Measurements from ENCODE around the gene RSPRY1.
A peak's percentile ranks its signal among the peaks of the same experiment; 100 is the strongest.
"Not testable (repeated sequence)": the region's sequence is repeated elsewhere in the genome, so short reads cannot be mapped to it uniquely, and the experiment has no call there.

RSPRY1 gene

GRCh38 chr16:57273826-57274225 lies 87.7 kb downstream of the RSPRY1 start:
- no peak for DNase-seq

GRCh38 chr16:57275946-57276345 lies 89.8 kb downstream of the RSPRY1 start:
- DNase-seq = not testable (repeated sequence)

GRCh38 chr16:57276596-57276995 lies 90.5 kb downstream of the RSPRY1 start:
- no peak for DNase-seq

GRCh38 chr16:57277586-57277985 lies 91.5 kb downstream of the RSPRY1 start:
- no peak for DNase-seq

- no peak for DNase-seq
Observed at GRCh38 chr16:57278494-57278893, 92.4 kb downstream of the RSPRY1 start.

- no peak for DNase-seq
Observed at GRCh38 chr16:57279780-57280638, 93.9 kb downstream of the RSPRY1 start.

GRCh38 chr16:57281791-57282190 lies 95.7 kb downstream of the RSPRY1 start:
- DNase-seq = no peak

- no peak for DNase-seq
Observed at GRCh38 chr16:57282510-57283213, 96.5 kb downstream of the RSPRY1 start.

- DNase-seq = no peak
Observed at GRCh38 chr16:57283214-57283958, 97.3 kb downstream of the RSPRY1 start.

- no peak for DNase-seq
Observed at GRCh38 chr16:57283959-57284208, 97.8 kb downstream of the RSPRY1 start.

- peak; percentile 90 for DNase-seq
Observed at GRCh38 chr16:57284209-57284951, 98.3 kb downstream of the RSPRY1 start, which contains the start of gene PLLP. PLLP (minus strand) TSS chr16:57284672; CDS start chr16:57284540, 132 bp downstream.

GRCh38 chr16:57284952-57285363 lies 98.8 kb downstream of the RSPRY1 start:
- no peak for DNase-seq

GRCh38 chr16:57285379-57285778 lies 99.2 kb downstream of the RSPRY1 start:
- no peak for DNase-seq

GRCh38 chr16:57289391-57290257 lies 103.5 kb downstream of the RSPRY1 start:
- no peak for DNase-seq
